A549 (cell line): Measurements from ENCODE around the gene FAM163A.

ENCODE experiments used
- EP300 ChIP-seq, 2 experiments: fragments of >200 bp; sonication (Bioruptor Twin); formaldehyde crosslinking; IDR thresholded peaks; 2 replicates in 1 of 2; 3 replicates in 1 of 2; pipeline ENCODE4 v1.6.1; 2016 to 2017
- HDAC2 ChIP-seq: fragments of 200-600 bp; sonication (generic); IDR thresholded peaks from 2 replicates; pipeline ENCODE4 v1.6.1; 2016
- RCOR1 ChIP-seq: fragments of 150-350 bp; IDR thresholded peaks from 2 replicates; pipeline ENCODE4 v1.6.1; 2014; ENCODE audit warnings: antibody characterized with exemption, low read length, low read depth
- RFX5 ChIP-seq: fragments of 450-650 bp; IDR thresholded peaks from 2 replicates; pipeline ENCODE4 v1.7.1; 2014; ENCODE audit warnings: antibody characterized with exemption, mild to moderate bottlenecking, moderate library complexity
- SMC3 ChIP-seq: fragments of >200 bp; sonication (Bioruptor Twin); formaldehyde crosslinking; IDR thresholded peaks from 3 replicates; pipeline ENCODE4 v1.6.1; 2018; ENCODE audit warnings: inconsistent platforms
- TF ChIP-seq, protein P1 (sequence below): fragments of >200 bp; sonication (Bioruptor Twin); formaldehyde crosslinking; IDR thresholded peaks from 3 replicates; pipeline ENCODE4 v1.5.1; 2016
- TF ChIP-seq, protein P2 (sequence below): fragments of 250-450 bp; sonication (Bioruptor Pico); IDR thresholded peaks from 2 replicates; pipeline ENCODE4 v1.5.0; 2021; ENCODE audit warnings: mild to moderate bottlenecking, moderate library complexity, borderline replicate concordance

DNA sequence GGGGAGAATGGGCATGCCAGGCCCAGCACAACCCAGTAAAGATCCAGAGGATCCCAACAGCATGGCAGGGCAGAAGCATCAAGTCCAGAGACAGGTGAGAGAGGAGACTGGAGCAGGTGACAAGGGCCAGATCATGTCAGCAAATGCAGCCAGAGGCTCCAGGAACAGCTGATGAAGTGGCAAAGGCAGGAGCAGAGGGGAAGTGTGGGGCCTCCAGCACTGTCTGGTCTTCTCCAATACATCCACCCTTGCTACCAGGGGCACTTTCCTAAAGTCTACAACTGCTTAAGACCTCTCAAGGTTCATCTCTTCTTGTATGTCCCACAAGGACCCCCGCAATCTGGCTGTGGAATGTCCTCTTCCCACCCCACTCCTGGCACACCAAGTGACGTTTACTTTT is 17.4 kb downstream of the FAM163A start:
- no peak for TF ChIP-seq RFX5
- TF ChIP-seq HDAC2 = no peak
- TF ChIP-seq SMC3 = no peak
- TF ChIP-seq, protein P1, sequence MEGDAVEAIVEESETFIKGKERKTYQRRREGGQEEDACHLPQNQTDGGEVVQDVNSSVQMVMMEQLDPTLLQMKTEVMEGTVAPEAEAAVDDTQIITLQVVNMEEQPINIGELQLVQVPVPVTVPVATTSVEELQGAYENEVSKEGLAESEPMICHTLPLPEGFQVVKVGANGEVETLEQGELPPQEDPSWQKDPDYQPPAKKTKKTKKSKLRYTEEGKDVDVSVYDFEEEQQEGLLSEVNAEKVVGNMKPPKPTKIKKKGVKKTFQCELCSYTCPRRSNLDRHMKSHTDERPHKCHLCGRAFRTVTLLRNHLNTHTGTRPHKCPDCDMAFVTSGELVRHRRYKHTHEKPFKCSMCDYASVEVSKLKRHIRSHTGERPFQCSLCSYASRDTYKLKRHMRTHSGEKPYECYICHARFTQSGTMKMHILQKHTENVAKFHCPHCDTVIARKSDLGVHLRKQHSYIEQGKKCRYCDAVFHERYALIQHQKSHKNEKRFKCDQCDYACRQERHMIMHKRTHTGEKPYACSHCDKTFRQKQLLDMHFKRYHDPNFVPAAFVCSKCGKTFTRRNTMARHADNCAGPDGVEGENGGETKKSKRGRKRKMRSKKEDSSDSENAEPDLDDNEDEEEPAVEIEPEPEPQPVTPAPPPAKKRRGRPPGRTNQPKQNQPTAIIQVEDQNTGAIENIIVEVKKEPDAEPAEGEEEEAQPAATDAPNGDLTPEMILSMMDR = no peak
- TF ChIP-seq, protein P2, sequence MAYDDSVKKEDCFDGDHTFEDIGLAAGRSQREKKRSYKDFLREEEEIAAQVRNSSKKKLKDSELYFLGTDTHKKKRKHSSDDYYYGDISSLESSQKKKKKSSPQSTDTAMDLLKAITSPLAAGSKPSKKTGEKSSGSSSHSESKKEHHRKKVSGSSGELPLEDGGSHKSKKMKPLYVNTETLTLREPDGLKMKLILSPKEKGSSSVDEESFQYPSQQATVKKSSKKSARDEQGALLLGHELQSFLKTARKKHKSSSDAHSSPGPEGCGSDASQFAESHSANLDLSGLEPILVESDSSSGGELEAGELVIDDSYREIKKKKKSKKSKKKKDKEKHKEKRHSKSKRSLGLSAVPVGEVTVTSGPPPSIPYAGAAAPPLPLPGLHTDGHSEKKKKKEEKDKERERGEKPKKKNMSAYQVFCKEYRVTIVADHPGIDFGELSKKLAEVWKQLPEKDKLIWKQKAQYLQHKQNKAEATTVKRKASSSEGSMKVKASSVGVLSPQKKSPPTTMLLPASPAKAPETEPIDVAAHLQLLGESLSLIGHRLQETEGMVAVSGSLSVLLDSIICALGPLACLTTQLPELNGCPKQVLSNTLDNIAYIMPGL (CRISPR knock-in tag) = no peak
- TF ChIP-seq EP300 (IDR thresholded peaks at IDR 0.05) = no peak
- no peak for TF ChIP-seq RCOR1
